GM12878 (cell line): Measurements from ENCODE around the gene IGSF23. TPM values are rescaled to one million over a fixed set of nuclear protein-coding genes. Genes with fewer than 3 reads are reported as not detected.

Source experiments
- ATAC-seq: fragments of 200-7000 bp; cut with Tn5 transposase; 3 replicates; pipeline ENCODE4 v1.9.1; 2020; ENCODE audit warnings: mild to moderate bottlenecking, moderate library complexity
- BruUV-seq: library from RNA; stranded (reverse); fragments of 400-500 nt; replicated peaks from 2 replicates; lab custom pipeline; 2021; lab: Mats Ljungman, UMichigan
- CTCF ChIA-PET: fragments of 300-600 bp; sonication (Branson Sonifier 250); formaldehyde crosslinking; extraction: SDS; loops from one replicate; lab custom pipeline; 2021; ENCODE audit warnings: inconsistent platforms; lab: Yijun Ruan, JAX
- POLR2A ChIA-PET: fragments of 350-600 bp; formaldehyde crosslinking; extraction: SDS; loops from one replicate; lab custom pipeline; 2021; ENCODE audit warnings: inconsistent platforms; lab: Charles Lee
- RAD21 ChIA-PET: fragments of 300-600 bp; sonication (Branson Sonifier 250); formaldehyde crosslinking; loops from one replicate; lab custom pipeline; 2023; ENCODE audit warnings: antibody characterized with exemption; ENCODE audit not compliant: unreplicated experiment; lab: Charles Lee
- SMC1A ChIA-PET: fragments of 300-600 bp; sonication (Branson Sonifier 250); formaldehyde crosslinking; loops from one replicate; lab custom pipeline; 2023; ENCODE audit not compliant: unreplicated experiment, uncharacterized antibody; lab: Charles Lee
- DNase-seq: peaks from one replicate; pipeline ENCODE4 v3.0.0-alpha.2; 2011; ENCODE audit warnings: low read depth, low spot score
- FAIRE-seq: peaks from 3 replicates; lab custom pipeline; 2011; peaks lifted over from hg19 to GRCh38; lab: Jason Lieb, UNC
- H2AFZ ChIP-seq: 2 replicates; pipeline ENCODE4 v1.6.0; 2011; ENCODE audit warnings: low read depth, low read length, control low read depth; ENCODE audit not compliant: control insufficient read depth
- H3K27ac ChIP-seq: 2 replicates; pipeline ENCODE4 v1.5.1; 2011; ENCODE audit warnings: control low read depth; ENCODE audit not compliant: control insufficient read depth, insufficient read depth
- H3K27me3 ChIP-seq, 2 experiments: replicated peaks in 1 of 2; 2 replicates each; pipeline versions ENCODE4 v1.6.0 to v1.6.1; 2011; ENCODE audit warnings: low read length in 1 of 2; ENCODE audit not compliant: control insufficient read depth in 2 of 2, insufficient read depth in 2 of 2
- H3K36me3 ChIP-seq, 2 experiments: 2 replicates each; pipeline ENCODE4 v1.5.1; 2011; ENCODE audit warnings: low read length in 1 of 2; ENCODE audit not compliant: control insufficient read depth in 2 of 2, insufficient read depth in 2 of 2
- H3K4me1 ChIP-seq: 2 replicates; pipeline ENCODE4 v1.6.1; 2011; ENCODE audit warnings: mild to moderate bottlenecking, low read length, moderate library complexity, mixed read lengths; ENCODE audit not compliant: control insufficient read depth, insufficient read depth
- H3K4me2 ChIP-seq: 2 replicates; pipeline ENCODE4 v1.6.0; 2011; ENCODE audit warnings: control low read depth; ENCODE audit not compliant: control insufficient read depth, insufficient read depth
- H3K4me3 ChIP-seq: fragments of 200-600 bp; sonication (generic); 2 replicates; pipeline ENCODE4 v1.5.1; 2016
- H3K79me2 ChIP-seq: 2 replicates; pipeline ENCODE4 v1.6.0; 2011; ENCODE audit warnings: low read length; ENCODE audit not compliant: control insufficient read depth, insufficient read depth
- H3K9ac ChIP-seq: 2 replicates; pipeline ENCODE4 v1.8.0; 2011; ENCODE audit warnings: low read length, control low read depth, mixed read lengths; ENCODE audit not compliant: control insufficient read depth, insufficient read depth
- H3K9me3 ChIP-seq: replicated peaks from 3 replicates; pipeline ENCODE4 v1.5.1; 2011; ENCODE audit warnings: mild to moderate bottlenecking, low read length; ENCODE audit not compliant: control insufficient read depth, insufficient read depth
- H4K20me1 ChIP-seq: 2 replicates; pipeline ENCODE4 v1.6.0; 2011; ENCODE audit not compliant: control insufficient read depth, insufficient read depth
- CEBPZ ChIP-seq: fragments of 150-350 bp; IDR thresholded peaks from 2 replicates; pipeline ENCODE4 v1.6.1; 2016; ENCODE audit warnings: low read depth, low read length
- FOXM1 ChIP-seq: IDR thresholded peaks from 2 replicates; pipeline ENCODE4 v1.6.1; 2012; ENCODE audit warnings: low read depth, mild to moderate bottlenecking, inconsistent platforms, low read length, moderate library complexity
- NR2C1 ChIP-seq: fragments of 450-650 bp; IDR thresholded peaks from 2 replicates; pipeline ENCODE4 v1.6.1; 2017; ENCODE audit warnings: antibody characterized with exemption, mild to moderate bottlenecking, moderate library complexity
- PAX5 ChIP-seq: IDR thresholded peaks from 2 replicates; pipeline ENCODE4 v1.6.1; 2011; ENCODE audit warnings: low read depth, low read length, borderline replicate concordance
- RELB ChIP-seq: fragments of 450-650 bp; IDR thresholded peaks from 2 replicates; pipeline ENCODE4 v1.6.1; 2017; ENCODE audit warnings: low read depth, mild to moderate bottlenecking, moderate library complexity
- RFX5 ChIP-seq: IDR thresholded peaks from 2 replicates; pipeline ENCODE4 v1.6.1; 2011; ENCODE audit warnings: low read depth, low read length, improper control_type of control experiment
- SKIL ChIP-seq: fragments of 450-650 bp; IDR thresholded peaks from 2 replicates; pipeline ENCODE4 v1.6.1; 2017; ENCODE audit warnings: mild to moderate bottlenecking, low read depth, inconsistent platforms; ENCODE audit not compliant: poor library complexity, severe bottlenecking
- ZBTB40 ChIP-seq: fragments of 450-650 bp; IDR thresholded peaks from 2 replicates; pipeline ENCODE4 v1.6.1; 2016; ENCODE audit warnings: mild to moderate bottlenecking, moderate library complexity, borderline replicate concordance
- WGBS: methylation state at CpG from one replicate; pipeline ENCODE4 v1.1.6; 2016; ENCODE audit warnings: low lambda C conversion rate; ENCODE audit not compliant: insufficient replicate concordance, insufficient coverage; ENCODE audit errors: missing lambda C conversion rate; 5-methylcytosine and 5-hydroxymethylcytosine counted together
- in situ Hi-C: fragments of 300-500 bp; cut with MboI; formaldehyde crosslinking; loops from 9 replicates; pipeline ENCODE4 v1.14.3; 2018; ENCODE audit warnings: mixed read lengths
- intact Hi-C: fragments of 100-400 bp; cut with micrococcal nuclease; formaldehyde crosslinking; loops from one replicate; pipeline ENCODE4 v1.14.2; 2022; ENCODE audit not compliant: unreplicated experiment
- polyA plus RNA-seq, 11 experiments: library from polyadenylated mRNA; depleted of rRNA in 4 of 11; unstranded in 6 of 11; stranded (reverse) in 5 of 11; fragments of >200 nt; fragmentation: Nextera tagmentation in 4 of 11; fragmentation: Illumina TruSeq in 1 of 11; extraction: Ambion mirVana in 4 of 11; extraction: Trizol in 1 of 11; gene quantifications; 1 replicate in 1 of 11; 2 replicates in 10 of 11; pipeline versions ENCODE4 v1.2.1 to v1.2.3, GENCODE V29; 2011 to 2016; ENCODE audit warnings: inconsistent platforms in 2 of 11, missing spikeins in 2 of 11, low read depth in 1 of 11
- total RNA-seq, 4 experiments: library from RNA; depleted of rRNA in 3 of 4; stranded (reverse); fragments of >200 nt in 3 of 4; fragmentation: Illumina TruSeq in 1 of 4; extraction: Trizol in 1 of 4; gene quantifications; 2 replicates each; pipeline versions ENCODE4 v1.2.1 to v1.2.3, GENCODE V29; 2013 to 2021

The IGSF23 gene
- total and polyA plus RNA-seq, 10 of the 15 experiments (the other 5 are each of a cell fraction or from before 2014, with no cell fraction given) = not detected

- Histone ChIP-seq H3K4me2 (no peak overlapping the region), H3K4me3 (no peak overlapping the region), H3K27me3 (no peaks in the 10 kb centered on the region), H3K9me3 (no peaks in the 10 kb centered on the region), H2AFZ (no peak overlapping the region), H3K36me3 (no peaks in the 10 kb centered on the region), H3K27ac (no peak overlapping the region), H4K20me1 (no peaks in the 10 kb centered on the region), H3K9ac (no peak overlapping the region), H3K79me2 (no peaks in the 10 kb centered on the region), H3K4me1 (no peaks in the 10 kb centered on the region)
- BruUV-seq = no TSS peak
- FAIRE-seq = no peak
- 0% methylated on average over 3 of the region's 3 CpGs for WGBS
- ChIA-PET CTCF (interaction anchor here (0.8 kb wide), 1 partner anchor 24 kb away, joined by 3 read pairs; no protein-coding TSS in a partner anchor), POLR2A (no interaction called here), RAD21 (interaction anchor here (0.7 to 1.0 kb wide), 2 partner anchors 18 to 61 kb away, joined by 3 read pairs; no protein-coding TSS in a partner anchor), SMC1A (no interaction called here)
- TF ChIP-seq RELB = no peak
- no peak for TF ChIP-seq PAX5
- no peak for TF ChIP-seq NR2C1
- no peak for TF ChIP-seq FOXM1
- TF ChIP-seq RFX5 = no peak
- TF ChIP-seq ZBTB40 = no peak
- no peak for TF ChIP-seq CEBPZ
- TF ChIP-seq SKIL = no peak
- in situ Hi-C loops = no loop called here
- no peak for DNase-seq
- intact Hi-C loops = no loop called here
- ATAC-seq = no peak
Measured at GRCh38 chr19:44588771-44589112, 24.6 kb upstream of the IGSF23 start.
